Measurements from ENCODE around the gene PNCK.
A peak's percentile ranks its signal among the peaks of the same experiment; 100 is the strongest.

PNCK gene

DNA sequence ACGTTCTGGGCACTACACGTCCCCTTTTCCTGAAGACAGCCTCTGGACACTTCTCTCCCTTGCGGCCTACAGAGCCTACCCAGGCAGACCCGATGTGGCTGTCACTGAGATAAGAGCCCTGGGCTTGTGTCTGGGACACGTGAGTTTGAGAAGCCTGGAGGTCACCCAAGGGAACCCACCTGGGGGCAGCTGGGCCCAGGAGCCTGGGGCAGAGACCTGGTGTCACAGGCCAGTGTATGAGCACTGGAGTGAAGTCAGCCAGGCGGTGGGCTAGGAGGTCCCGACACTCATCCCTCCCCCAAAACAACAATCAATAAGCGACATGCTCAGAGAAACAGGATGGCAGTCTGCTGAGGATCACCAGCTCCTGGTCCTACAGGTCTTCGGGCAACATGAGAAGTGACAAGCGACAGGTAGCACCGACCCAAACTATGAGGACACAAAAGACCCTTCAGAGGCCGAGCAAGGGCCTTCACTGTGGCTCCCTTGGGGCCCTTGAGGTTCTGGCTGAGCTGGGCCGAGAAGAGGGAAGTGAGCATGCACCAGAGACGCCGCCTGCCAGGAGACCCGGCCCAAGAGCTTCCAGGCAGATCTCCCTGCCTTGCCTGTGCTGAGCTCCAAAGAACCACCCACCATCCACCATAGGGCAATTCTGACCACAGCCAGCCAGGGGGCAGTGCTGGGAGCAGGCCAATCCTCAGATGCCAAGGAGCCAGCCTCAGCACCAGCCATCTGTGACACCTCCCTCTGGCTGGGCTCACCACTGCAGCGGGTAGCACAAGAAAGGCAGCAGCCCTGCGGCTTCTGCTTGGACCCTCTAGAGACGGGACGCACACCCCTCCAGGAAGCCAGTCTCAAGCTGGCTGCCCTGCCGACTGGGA, 37.6 kb downstream of the PNCK start:
- TF ChIP-seq, protein P1, sequence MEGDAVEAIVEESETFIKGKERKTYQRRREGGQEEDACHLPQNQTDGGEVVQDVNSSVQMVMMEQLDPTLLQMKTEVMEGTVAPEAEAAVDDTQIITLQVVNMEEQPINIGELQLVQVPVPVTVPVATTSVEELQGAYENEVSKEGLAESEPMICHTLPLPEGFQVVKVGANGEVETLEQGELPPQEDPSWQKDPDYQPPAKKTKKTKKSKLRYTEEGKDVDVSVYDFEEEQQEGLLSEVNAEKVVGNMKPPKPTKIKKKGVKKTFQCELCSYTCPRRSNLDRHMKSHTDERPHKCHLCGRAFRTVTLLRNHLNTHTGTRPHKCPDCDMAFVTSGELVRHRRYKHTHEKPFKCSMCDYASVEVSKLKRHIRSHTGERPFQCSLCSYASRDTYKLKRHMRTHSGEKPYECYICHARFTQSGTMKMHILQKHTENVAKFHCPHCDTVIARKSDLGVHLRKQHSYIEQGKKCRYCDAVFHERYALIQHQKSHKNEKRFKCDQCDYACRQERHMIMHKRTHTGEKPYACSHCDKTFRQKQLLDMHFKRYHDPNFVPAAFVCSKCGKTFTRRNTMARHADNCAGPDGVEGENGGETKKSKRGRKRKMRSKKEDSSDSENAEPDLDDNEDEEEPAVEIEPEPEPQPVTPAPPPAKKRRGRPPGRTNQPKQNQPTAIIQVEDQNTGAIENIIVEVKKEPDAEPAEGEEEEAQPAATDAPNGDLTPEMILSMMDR (IDR thresholded peaks at IDR 0.05; ENCODE audit: extremely low read depth, insufficient read depth, missing control alignments): peak; percentile 37
- DNase-seq (ENCODE audit: low spot score): peak; percentile 22
- in situ Hi-C loops (cut with MboI; ENCODE audit: low pct_unique_long_range_greater_than_20kb, low sequenced_read_pairs, unreplicated experiment): no loop called here

DNA sequence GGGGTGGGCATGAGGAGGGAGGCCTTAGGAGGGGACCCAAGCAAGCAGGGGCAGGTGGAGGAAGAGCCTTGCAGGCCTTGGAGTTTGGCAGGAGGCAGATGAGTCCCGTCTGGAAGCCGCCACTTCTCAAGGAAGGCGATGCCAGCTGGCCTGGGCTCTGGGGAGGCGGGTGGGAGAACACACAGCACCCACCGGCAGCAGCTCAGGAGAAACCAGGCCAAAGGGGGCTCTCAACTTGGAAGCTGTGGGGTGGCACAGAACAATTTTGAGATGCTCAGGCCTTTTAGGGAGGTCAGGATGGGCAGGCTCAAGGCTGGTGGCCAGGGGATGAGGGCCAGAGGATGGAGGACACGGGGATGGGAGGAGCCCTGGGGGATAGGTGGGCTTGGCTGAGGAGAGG, 38.2 kb downstream of the PNCK start:
- DNase-seq (ENCODE audit: low spot score): no peak
- TF ChIP-seq, protein P1 (IDR thresholded peaks at IDR 0.05; ENCODE audit: extremely low read depth, insufficient read depth, missing control alignments): no peak
- in situ Hi-C loops (cut with MboI; ENCODE audit: low pct_unique_long_range_greater_than_20kb, low sequenced_read_pairs, unreplicated experiment): no loop called here

DNA sequence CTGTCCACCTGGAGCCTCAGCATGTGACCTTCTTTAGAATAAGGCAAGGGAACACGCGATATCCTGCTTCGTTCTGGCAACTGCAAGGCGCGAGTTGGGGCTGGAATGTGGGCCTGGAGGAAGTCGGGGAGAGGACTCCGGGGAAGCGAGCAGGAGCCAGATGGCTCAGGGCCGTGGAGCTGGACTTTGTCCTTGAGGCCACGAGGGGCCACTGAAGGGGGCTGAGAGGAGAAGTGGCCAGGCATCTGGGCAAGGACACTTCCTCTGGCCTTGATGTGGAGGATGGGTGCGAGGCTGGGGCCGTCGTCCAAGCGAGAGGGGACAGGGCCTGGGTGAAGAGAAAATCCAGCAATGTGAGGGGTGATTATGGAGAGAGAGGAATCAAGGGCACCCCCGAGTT, 38.8 kb downstream of the PNCK start:
- DNase-seq (ENCODE audit: low spot score): no peak
- in situ Hi-C loops (cut with MboI; ENCODE audit: low pct_unique_long_range_greater_than_20kb, low sequenced_read_pairs, unreplicated experiment): no loop called here
- TF ChIP-seq, protein P1 (IDR thresholded peaks at IDR 0.05; ENCODE audit: extremely low read depth, insufficient read depth, missing control alignments): no peak

DNA sequence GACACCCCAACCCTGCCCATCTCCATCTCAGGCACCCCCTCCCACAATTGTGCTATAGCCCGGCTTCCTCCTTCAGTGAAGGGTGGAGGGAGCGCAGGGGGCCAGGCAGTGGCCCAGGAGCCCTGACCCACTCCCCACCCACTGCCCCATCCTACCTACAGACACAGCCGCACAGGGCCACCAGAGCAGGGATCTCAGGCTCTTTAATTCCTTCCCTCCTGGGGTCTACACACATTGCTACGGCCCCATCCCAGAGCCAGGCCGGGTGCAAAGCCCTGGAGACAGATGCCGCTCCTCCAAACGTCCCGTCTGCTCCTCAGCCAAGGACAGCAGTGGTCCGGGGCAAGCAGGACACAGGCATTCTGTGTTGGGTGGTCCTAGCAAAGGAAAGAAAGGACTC, 39.4 kb downstream of the PNCK start:
- in situ Hi-C loops (cut with MboI; ENCODE audit: low pct_unique_long_range_greater_than_20kb, low sequenced_read_pairs, unreplicated experiment): no loop called here
- DNase-seq (ENCODE audit: low spot score): no peak
- TF ChIP-seq, protein P1 (IDR thresholded peaks at IDR 0.05; ENCODE audit: extremely low read depth, insufficient read depth, missing control alignments): no peak

DNA sequence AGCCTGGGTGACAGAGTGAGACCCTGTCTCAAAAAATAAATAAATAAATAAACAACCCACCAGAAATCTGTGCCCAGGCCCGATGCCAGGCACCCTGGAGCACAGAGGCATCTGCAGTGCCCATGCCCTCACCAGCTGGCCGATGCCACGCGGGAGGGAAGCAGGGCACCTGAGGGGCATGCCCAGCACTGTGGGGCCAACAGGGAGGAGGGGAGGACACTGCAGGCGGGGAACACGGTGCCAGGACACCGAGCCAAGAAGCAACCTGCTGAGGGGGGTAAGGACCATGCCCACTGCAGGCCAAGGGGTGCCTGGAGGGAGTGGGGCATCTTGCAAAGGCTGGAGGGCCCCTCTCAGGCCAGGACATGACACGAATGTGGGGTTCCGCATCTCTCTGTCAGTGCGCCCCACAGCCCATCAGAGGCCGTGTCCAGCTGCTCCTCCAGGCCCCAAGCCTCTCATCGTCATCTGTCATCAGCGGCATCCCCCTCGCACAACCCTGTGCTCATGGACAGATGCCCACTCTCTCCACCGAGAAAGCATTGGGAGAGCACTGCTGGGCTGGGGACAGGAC, 39.9 kb downstream of the PNCK start:
- DNase-seq (ENCODE audit: low spot score): no peak
- TF ChIP-seq, protein P1 (IDR thresholded peaks at IDR 0.05; ENCODE audit: extremely low read depth, insufficient read depth, missing control alignments): no peak
- in situ Hi-C loops (cut with MboI; ENCODE audit: low pct_unique_long_range_greater_than_20kb, low sequenced_read_pairs, unreplicated experiment): no loop called here

DNA sequence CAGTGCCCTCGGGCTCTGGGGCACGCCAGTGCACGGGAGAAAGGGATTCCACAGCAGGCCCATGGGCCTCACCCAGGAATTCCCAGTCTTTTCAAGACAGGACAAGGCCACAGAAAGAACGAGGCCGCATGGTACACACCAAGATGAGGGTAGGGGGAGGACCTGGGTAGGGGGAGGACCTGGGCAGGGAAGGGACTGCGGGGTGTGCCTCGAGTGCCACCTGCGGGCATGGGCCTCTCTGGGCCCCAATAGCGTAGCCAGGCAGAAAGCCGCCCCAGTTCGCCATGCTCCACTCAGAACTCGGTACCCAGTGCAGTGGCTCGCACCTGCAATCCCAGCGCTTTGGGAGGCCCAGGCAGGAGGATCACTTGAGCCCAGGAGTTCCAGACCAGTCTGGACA, 40.6 kb downstream of the PNCK start:
- DNase-seq (ENCODE audit: low spot score): no peak
- TF ChIP-seq, protein P1 (IDR thresholded peaks at IDR 0.05; ENCODE audit: extremely low read depth, insufficient read depth, missing control alignments): no peak
- in situ Hi-C loops (cut with MboI; ENCODE audit: low pct_unique_long_range_greater_than_20kb, low sequenced_read_pairs, unreplicated experiment): no loop called here

Measured in GM13977 (cell line).